Measurements from ENCODE around the gene TSPAN2. TPM values are rescaled to one million over a fixed set of nuclear protein-coding genes. Genes with fewer than 3 reads are reported as not detected.

The TSPAN2 gene
- total RNA-seq, 4 donors from 2014 or later, result 3.0 to 6.6 (median 4.6) TPM

GRCh38 chr1:115112496-115113375 is 23.4 kb upstream of the TSPAN2 start:
- peak; percentile 35 to 61 for DNase-seq
- H3K36me3 ChIP-seq, result no peaks in the 10 kb centered on the region
- H3K27me3 ChIP-seq, result no peaks in the 10 kb centered on the region
- H3K9me3 ChIP-seq, result no peaks in the 10 kb centered on the region
- WGBS, 2 donors, result 33 to 36% methylated on average over 10 to 11 of the region's 18 CpGs
- intact Hi-C loops (cut with DNase I), result loop anchor here (2.0 to 10.0 kb wide), 2 partner anchors 58 to 134 kb away; no protein-coding TSS in a partner anchor
- TF ChIP-seq CTCF (IDR thresholded peaks at IDR 0.05) (peak; percentile 82 to 96 (median 90)), POLR2A (IDR thresholded peaks at IDR 0.05) (no peak)
- no peak overlapping the region for H3K4me3 ChIP-seq (replicated peaks in 1 of 3)
- peaks cover 7 to 18% of the 10 kb centered on the region in 2 donors for H3K4me1 ChIP-seq
- no peak overlapping the region for H3K27ac ChIP-seq

- DNase-seq, result no peak
- Histone ChIP-seq H3K4me3 (replicated peaks in 1 of 3) (no peak overlapping the region), H3K9me3 (no peaks in the 10 kb centered on the region), H3K4me1 (no peaks in the 10 kb centered on the region), H3K36me3 (no peaks in the 10 kb centered on the region), H3K27me3 (no peaks in the 10 kb centered on the region), H3K27ac (no peak overlapping the region)
- 84 to 87% methylated on average over 5 of the region's 5 CpGs for WGBS, 2 donors
- TF ChIP-seq CTCF (IDR thresholded peaks at IDR 0.05), result no peak
- TF ChIP-seq POLR2A (IDR thresholded peaks at IDR 0.05), result no peak
- intact Hi-C loops (cut with DNase I), result no loop called here
These were observed 18.4 kb upstream of the TSPAN2 start for GRCh38 chr1:115107516-115108260.

GRCh38 chr1:115105831-115106230 is 16.5 kb upstream of the TSPAN2 start:
- no peak overlapping the region for H3K27ac ChIP-seq
- H3K27me3 ChIP-seq, result no peaks in the 10 kb centered on the region
- no peaks in the 10 kb centered on the region for H3K9me3 ChIP-seq
- WGBS, 2 donors, result 89 to 92% methylated on average over 3 of the region's 3 CpGs
- no peaks in the 10 kb centered on the region for H3K36me3 ChIP-seq
- intact Hi-C loops (cut with DNase I), result no loop called here
- DNase-seq, result no peak
- TF ChIP-seq CTCF (IDR thresholded peaks at IDR 0.05), result no peak
- no peak for TF ChIP-seq POLR2A (IDR thresholded peaks at IDR 0.05)
- H3K4me3 ChIP-seq (replicated peaks in 1 of 3), result no peak overlapping the region
- H3K4me1 ChIP-seq, result no peaks in the 10 kb centered on the region

- H3K27me3 ChIP-seq, result no peaks in the 10 kb centered on the region
- TF ChIP-seq CTCF (IDR thresholded peaks at IDR 0.05), result no peak
- no peak for TF ChIP-seq POLR2A (IDR thresholded peaks at IDR 0.05)
- intact Hi-C loops (cut with DNase I), result no loop called here
- no peaks in the 10 kb centered on the region for H3K4me1 ChIP-seq
- H3K27ac ChIP-seq, result no peak overlapping the region
- H3K4me3 ChIP-seq (replicated peaks in 1 of 3), result no peak overlapping the region
- 37 to 60% methylated on average over 1 of the region's 1 CpG for WGBS, 2 donors
- no peaks in the 10 kb centered on the region for H3K9me3 ChIP-seq
- DNase-seq, result no peak
- no peaks in the 10 kb centered on the region for H3K36me3 ChIP-seq
These were observed 10.4 kb upstream of the TSPAN2 start for GRCh38 chr1:115099693-115100050.
